Fibroblast of villous mesenchyme (primary cell): ENCODE results near the gene GPM6B. TPM values are rescaled to one million over a fixed set of nuclear protein-coding genes. Genes with fewer than 3 reads are reported as not detected.
"Not testable (repeated sequence)": the region's sequence is repeated elsewhere in the genome, so short reads cannot be mapped to it uniquely, and the experiment has no call there.

Source experiments
- DNase-seq: peaks from one replicate; pipeline ENCODE4 v3.0.0-alpha.2; 2010; ENCODE audit warnings: low read depth
- H3K4me3 ChIP-seq: 2 replicates; pipeline ENCODE4 v1.5.1; 2011; ENCODE audit warnings: low read depth, mild to moderate bottlenecking, low read length
- total RNA-seq: library from RNA; depleted of rRNA; stranded (reverse); fragments of >200 nt; gene quantifications from 2 replicates; pipeline ENCODE4 v1.2.3, GENCODE V29; 2012
- TF ChIP-seq, protein P1 (sequence below): IDR thresholded peaks from 2 replicates; pipeline ENCODE4 v1.5.1; 2012; ENCODE audit warnings: low read depth, mild to moderate bottlenecking, low read length; ENCODE audit not compliant: insufficient read depth

The GPM6B gene
- total RNA-seq, 1 donor: under 0.01 TPM

GRCh38 chrX:13742397-13743176 is 74.3 kb downstream of the GPM6B start:
- H3K4me3 ChIP-seq: no peak overlapping the region
- DNase-seq: peak; percentile 91
- TF ChIP-seq, protein P1, sequence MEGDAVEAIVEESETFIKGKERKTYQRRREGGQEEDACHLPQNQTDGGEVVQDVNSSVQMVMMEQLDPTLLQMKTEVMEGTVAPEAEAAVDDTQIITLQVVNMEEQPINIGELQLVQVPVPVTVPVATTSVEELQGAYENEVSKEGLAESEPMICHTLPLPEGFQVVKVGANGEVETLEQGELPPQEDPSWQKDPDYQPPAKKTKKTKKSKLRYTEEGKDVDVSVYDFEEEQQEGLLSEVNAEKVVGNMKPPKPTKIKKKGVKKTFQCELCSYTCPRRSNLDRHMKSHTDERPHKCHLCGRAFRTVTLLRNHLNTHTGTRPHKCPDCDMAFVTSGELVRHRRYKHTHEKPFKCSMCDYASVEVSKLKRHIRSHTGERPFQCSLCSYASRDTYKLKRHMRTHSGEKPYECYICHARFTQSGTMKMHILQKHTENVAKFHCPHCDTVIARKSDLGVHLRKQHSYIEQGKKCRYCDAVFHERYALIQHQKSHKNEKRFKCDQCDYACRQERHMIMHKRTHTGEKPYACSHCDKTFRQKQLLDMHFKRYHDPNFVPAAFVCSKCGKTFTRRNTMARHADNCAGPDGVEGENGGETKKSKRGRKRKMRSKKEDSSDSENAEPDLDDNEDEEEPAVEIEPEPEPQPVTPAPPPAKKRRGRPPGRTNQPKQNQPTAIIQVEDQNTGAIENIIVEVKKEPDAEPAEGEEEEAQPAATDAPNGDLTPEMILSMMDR: no peak

- H3K4me3 ChIP-seq: no peak overlapping the region
- DNase-seq: no peak
- TF ChIP-seq, protein P1: no peak
Measured at GRCh38 chrX:13741695-13742094, 75.2 kb downstream of the GPM6B start.

DNA sequence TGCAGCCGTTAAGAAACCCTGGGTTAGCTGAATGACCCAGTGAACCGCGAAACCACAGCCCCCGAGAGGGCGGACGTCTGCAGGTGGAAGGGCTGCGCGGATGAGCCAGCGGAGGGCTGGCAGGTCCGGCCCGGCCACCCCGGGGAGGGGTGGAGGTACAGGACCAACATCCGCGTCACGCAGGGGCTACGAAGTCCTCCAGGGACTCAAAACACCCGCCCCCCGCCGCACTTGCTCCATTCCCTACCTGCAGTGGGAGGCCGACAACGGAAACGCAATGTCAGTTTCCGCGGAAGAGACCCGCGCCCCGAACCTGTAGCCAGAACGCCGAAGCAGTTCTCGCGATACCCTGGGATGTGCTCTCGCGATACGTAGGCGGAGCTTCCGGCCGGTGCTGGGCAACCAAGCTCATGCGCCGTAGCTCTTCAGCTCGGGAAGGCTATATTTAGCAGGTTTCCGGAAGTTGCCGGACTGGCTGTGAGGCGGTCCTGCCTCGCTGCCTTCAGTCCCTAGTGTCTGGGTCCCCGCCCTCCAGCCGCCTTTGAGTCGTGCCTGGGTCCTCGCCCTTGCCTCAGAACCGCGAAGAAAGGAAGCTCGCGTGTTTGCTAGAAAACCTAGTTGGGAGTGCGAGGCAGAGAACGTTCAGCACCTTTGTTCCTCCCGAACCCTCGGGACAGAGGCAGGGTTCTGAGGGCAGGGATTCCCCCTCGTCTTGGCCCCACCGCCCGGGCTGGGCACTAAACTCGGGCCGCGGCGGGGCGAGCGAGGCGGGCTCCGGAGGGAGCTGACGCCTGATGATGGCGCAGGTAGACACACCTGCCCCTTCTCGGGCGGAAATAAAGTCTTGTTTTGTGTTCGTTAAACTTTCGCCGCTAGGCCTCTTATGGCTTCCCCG is 82.4 kb downstream of the GPM6B start, which contains the start of the genes OFD1 and TRAPPC2:
TSS of gene OFD1 (plus strand) at position 471 of the 895 bp plus-strand sequence. CDS start at position 795, 324 bp downstream.
TSS of gene TRAPPC2 (minus strand) at position 343 of the 895 bp plus-strand sequence. CDS start 14,657 bp downstream, outside the sequence.
- TF ChIP-seq, protein P1: no peak
- peak; percentile 95 for DNase-seq
- peak within 1 kb of the TSS; percentile 86 for H3K4me3 ChIP-seq

- peak overlapping the region; percentile 86 for H3K4me3 ChIP-seq
- TF ChIP-seq, protein P1: no peak
- DNase-seq: no peak
Measured at GRCh38 chrX:13733506-13733905, 83.4 kb downstream of the GPM6B start.

DNA sequence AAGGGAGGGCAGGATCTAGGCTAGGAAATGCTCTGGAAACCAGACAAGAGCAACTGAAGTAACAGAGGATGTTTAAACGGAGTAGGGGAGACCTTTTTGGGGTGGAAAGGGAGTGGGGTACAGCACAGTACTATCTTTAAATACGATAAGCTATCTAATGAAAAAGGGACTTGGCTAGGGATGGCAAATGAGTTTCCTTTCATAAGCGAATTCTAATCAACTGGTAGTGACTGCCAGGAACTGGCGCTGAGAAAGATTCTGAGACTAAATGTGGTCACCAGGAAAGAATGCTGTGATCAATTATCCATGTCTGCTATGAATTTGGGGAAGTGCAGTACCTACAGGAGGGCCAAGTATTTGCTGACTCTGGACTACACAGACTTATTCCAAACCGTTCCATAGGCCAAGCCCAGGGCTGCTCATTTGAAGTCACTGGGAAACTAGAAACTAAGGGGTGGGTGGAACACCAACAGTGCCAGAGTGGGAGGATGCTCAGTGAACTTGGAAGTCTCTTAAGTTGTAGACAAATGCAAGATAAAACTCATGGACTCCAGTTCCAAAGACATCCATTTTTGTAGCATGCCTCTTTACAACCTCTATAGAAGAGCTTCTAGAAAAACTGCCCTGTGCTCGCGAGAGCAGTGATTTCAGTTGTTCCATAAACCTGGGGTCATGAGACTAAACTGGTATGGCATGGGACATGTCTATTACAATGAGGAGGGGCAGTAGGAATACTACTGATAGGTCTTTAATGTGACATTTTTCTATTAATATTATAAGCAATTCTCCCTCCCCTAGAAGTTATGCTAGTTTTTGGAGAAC is 84.4 kb downstream of the GPM6B start:
- DNase-seq: no peak
- H3K4me3 ChIP-seq: no peak overlapping the region
- TF ChIP-seq, protein P1: no peak

DNA sequence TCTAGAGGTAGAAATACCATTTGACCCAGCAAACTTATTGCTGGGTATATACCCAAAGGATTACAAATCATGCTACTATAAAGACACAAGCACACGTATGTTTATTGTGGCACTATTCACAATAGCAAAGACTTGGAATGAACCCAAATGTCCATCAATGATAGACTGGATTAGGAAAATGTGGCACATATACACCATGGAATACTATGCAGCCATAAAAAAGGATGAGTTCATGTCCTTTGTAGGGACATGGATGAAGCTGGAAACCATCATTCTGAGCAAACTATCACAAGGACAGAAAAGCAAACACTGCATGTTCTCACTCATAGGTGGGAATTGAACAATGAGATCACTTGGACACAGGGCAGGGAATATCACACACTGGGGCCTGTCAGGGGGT is 86.4 kb downstream of the GPM6B start:
- not testable (repeated sequence) for DNase-seq, H3K4me3 ChIP-seq

- not testable (repeated sequence) for DNase-seq, H3K4me3 ChIP-seq
Measured at GRCh38 chrX:13726583-13726982, 90.3 kb downstream of the GPM6B start.

- H3K4me3 ChIP-seq, DNase-seq: not testable (repeated sequence)
Measured at GRCh38 chrX:13724878-13725277, 92.0 kb downstream of the GPM6B start.
